ENCODE results near the gene FAM124A.

Gene FAM124A

GRCh38 chr13:51311957-51312520, 89.8 kb downstream of the FAM124A start:
- DNase-seq = no peak

GRCh38 chr13:51313619-51314018, 91.4 kb downstream of the FAM124A start:
- no peak for DNase-seq

GRCh38 chr13:51317262-51317661, 95.1 kb downstream of the FAM124A start:
- DNase-seq = no peak

DNA sequence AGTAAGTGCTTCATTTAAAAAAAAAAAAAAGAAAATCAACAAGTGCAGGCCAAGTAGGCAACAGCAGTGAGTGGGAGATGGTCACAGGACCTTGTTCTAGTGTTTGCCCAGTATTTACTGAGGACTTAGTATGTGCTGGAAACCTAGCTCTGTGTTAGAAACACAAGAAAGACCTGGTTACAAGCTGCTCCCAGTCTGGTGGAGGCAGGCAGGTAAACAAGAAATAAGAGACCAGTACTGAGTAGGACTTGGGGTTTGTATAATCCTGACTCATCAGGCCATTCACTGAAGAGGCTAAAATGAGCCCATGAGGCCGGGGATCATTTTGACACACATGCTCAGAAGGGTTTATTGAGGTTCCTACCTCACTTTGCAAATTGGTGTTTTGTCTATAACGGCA, 95.8 kb downstream of the FAM124A start:
- no peak for DNase-seq

- no peak for DNase-seq
Observed at GRCh38 chr13:51318876-51319275, 96.7 kb downstream of the FAM124A start.

DNA sequence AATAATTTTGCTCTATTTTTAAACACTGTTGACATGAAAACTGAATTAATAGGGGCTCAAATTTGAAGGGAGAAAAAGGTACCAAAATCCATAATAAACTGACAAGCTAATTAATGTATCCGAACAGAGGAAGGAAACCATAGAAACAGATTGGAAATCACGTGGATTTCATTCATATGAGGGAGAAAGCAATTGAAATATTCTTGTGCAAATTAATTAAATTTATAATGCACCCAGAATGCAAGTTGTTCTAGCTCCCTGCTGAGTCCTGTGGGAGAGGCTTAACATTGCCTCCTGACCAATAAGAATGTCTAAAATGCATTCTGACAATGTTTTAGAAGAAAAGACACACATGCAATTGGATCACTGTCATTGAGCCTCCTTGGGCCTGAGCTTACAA, 99.6 kb downstream of the FAM124A start:
- DNase-seq = no peak

DNA sequence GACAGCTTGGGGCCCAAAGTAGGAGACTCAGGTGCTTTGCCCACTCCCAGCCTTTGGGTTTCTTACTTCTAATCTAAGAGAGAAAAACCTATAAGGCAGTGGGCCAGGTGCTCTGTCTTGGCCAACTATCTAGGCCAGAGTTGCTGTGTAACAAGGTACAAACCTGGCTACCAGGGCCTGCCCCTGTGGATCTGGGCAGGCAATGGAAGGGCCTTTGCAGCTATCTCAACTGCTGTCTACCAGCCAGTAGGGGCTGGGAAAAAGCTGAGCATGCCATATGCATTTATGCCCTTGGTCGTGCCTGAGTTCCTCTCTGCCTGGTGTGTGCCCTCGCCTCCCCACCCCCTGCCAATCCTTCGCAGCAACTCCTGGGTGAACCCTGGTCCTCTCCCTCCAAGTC, 100.6 kb downstream of the FAM124A start:
- DNase-seq = no peak

GRCh38 chr13:51323824-51324511, 101.8 kb downstream of the FAM124A start:
- no peak for DNase-seq

GRCh38 chr13:51324714-51325420, 102.7 kb downstream of the FAM124A start:
- peak; percentile 45 for DNase-seq

GRCh38 chr13:51325837-51326236, 103.6 kb downstream of the FAM124A start:
- DNase-seq = no peak

GRCh38 chr13:51326777-51327176, 104.6 kb downstream of the FAM124A start:
- DNase-seq = no peak

DNA sequence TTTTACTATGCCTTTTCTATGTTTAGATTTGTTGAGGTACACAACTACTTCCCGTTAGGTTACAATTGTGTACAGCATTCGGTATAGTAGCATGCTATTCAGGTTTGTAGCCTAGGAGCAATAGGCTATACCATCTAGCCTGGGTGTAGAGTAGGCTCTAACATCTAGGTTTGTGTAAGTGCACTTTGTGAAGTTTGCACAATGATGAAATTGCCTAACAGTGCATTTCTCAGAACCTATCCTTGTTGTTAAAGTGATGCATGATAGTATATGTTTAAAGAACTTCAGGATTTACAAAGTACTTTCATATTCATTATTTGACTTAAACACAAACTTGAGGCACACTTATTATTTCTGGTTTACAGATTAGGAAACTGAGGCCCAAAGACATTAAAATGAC, 105.8 kb downstream of the FAM124A start:
- DNase-seq = no peak

DNA sequence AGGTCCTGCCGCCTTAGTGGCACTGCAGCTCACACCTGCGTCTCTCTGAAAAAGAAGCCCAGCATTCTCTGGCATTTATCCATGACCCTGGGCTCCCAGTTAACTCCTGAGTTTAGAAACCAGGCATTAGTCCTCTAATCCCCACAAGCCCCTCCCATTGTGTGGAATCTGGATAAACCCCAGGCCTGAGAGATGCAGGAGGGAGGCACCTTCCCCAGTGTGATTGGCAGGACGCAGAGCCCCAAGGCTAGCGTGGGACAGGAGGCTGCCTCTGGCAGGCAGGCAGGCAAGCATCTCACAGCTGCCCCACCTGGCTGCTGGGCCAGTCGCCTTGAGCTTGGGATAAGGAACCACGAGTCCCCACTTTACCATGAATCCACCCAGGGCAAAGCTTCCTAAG, 106.3 kb downstream of the FAM124A start:
- no peak for DNase-seq

- no peak for DNase-seq
Observed at GRCh38 chr13:51329606-51330005, 107.4 kb downstream of the FAM124A start.

GRCh38 chr13:51330791-51331190, 108.6 kb downstream of the FAM124A start:
- no peak for DNase-seq

GRCh38 chr13:51331354-51331861, 109.2 kb downstream of the FAM124A start:
- no peak for DNase-seq

DNA sequence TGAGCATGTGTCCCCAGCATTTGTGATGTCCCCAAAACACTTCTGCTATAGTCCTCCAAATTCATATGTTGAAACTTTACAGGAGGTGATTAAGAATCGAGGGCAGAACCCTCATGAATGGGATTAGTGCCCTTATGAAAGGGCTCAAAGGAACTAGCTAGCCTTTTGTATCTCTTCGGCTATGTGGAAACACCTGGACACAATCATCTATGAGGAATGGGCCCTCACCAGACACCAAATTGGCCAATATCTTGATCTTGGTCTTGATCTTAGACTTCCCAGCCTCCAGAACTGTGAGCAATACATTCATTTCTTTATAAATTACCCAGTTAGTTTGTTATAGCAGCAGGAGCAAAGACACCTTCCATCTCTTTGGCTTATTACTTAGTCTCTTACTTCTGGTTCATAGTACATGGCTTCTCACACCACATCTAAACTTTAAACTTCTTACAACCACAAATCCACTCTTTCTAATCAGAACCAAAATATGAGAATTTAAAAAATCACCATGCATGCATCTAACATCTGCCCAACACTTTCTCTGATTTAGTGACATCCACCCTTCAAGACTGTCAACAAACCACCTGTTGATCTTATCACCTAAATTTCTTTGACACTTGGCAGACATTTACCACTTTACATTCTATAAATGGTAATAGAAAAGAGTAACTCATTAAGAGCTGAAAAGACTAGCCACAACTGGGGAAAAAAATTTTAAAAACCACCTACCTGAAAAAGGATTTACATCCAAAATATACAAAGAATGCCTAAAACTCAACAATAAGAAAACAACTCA, 110.6 kb downstream of the FAM124A start:
- DNase-seq = no peak

DNA sequence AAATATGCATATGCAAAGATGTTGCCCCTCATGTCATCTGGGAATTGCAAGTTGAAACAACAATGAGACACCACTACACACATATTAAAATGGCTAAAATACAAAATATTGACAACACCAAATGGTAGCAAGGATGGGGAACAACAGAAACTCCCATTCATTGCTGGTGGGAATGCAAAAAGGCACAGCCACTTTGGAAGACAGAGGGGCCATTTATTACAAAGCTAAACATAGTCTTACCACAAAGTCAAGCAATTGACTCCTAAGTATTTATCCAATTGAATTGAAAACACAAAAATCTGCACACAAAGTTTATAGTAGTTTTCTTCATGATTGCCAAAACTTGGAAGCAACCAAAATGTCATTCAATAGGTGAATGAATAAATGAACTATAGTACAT, 111.2 kb downstream of the FAM124A start:
- DNase-seq = no peak

DNA sequence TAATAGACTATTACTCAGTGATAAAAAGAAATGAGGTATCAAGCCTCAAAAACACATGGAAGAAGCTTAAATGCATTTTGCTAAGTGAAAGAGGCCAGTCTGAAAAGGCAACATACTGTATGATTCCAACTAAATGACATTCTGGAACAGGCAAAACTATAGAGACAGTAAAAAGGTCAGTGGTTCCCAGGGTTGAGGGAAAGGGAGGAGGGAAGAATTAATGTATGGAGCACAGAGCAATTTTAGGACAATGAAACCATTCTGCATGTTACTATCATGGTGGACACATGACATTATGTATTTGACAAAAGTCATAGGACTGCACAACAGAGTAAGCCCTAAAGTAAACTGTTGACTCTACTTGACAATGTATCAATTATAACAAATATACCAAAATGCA, 111.6 kb downstream of the FAM124A start:
- DNase-seq = no peak
